ENCODE data around the gene RPL38.

RPL38 gene

GRCh38 chr17:74228306-74228978 lies 25.0 kb downstream of the RPL38 start:
- DNase-seq = no peak

DNA sequence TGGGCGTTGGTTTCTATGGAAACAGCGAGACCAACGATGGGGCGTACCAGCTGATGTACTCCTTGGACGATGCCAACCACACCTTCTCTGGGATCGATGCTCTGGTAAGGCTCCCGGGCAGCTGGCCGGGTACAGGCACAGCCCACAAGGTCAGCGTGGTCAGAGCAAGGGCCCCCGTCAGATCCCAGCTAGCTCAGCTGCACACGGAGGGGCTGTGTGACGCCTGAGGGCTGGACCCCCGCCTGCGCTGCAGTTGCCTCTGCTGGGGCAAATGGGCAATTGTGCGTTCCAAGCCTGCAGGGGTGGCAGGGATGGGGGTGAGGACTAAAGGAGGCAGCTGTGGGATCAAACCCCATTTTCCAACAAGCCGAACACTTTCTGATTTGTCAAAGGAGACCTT lies 27.4 kb downstream of the RPL38 start:
- DNase-seq = no peak

GRCh38 chr17:74231928-74232907 lies 28.7 kb downstream of the RPL38 start:
- no peak for DNase-seq

- no peak for DNase-seq
These were observed 30.5 kb downstream of the RPL38 start for GRCh38 chr17:74233937-74234336.

GRCh38 chr17:74234486-74234885 lies 31.0 kb downstream of the RPL38 start:
- DNase-seq = no peak

GRCh38 chr17:74235040-74235581 lies 31.6 kb downstream of the RPL38 start:
- DNase-seq = no peak

DNA sequence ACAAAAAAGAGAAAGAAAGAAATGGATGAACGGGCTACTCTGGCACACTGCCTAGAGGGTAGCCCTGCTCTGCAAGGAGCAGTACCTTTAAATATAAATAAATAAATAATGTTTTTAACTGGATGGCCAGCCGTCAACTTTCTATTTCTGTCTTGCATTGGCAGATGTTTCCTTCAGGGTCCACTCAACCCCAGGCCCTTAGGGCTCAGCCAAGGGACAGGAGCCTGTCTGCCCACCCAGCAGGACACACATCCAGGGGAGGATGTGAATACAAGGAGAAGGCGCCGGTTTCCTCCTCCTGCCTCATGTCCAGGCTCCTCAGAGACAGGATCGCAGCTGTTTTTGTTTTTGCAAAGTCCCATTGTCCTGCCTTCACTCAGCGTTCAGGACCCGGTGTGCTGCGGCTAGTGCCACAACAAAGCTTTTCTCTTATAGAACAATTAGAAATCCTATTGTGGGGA lies 32.5 kb downstream of the RPL38 start:
- DNase-seq = no peak

- no peak for DNase-seq
These were observed 33.8 kb downstream of the RPL38 start for GRCh38 chr17:74237321-74237720.

- no peak for DNase-seq
These were observed 35.7 kb downstream of the RPL38 start for GRCh38 chr17:74239172-74239571.

- no peak for DNase-seq
These were observed 37.2 kb downstream of the RPL38 start for GRCh38 chr17:74240618-74241205.

DNA sequence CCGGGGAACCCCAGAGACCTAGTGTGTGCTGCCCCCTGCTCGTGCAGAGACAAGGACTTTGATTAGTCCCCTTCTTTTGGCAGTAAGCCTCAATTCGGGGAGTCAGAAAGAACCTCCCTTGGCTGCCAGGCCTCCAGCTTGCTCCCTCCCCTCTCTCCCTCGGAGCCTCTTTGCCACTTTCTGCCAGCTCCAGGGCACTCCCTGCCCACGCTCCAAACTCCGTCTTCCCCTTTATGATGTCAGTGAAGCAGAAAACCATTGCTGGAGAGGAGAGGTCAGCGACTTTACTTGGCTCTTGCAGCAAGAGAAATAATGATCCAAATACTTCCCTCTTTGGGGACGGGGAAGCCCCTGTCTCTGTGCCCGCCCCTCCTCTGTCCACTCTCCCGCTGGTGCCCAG lies 38.0 kb downstream of the RPL38 start:
- DNase-seq = no peak

- DNase-seq = no peak
These were observed 38.4 kb downstream of the RPL38 start for GRCh38 chr17:74241847-74242246.

- no peak for DNase-seq
These were observed 39.7 kb downstream of the RPL38 start for GRCh38 chr17:74243013-74243755.

GRCh38 chr17:74244128-74244527 lies 40.6 kb downstream of the RPL38 start:
- no peak for DNase-seq

DNA sequence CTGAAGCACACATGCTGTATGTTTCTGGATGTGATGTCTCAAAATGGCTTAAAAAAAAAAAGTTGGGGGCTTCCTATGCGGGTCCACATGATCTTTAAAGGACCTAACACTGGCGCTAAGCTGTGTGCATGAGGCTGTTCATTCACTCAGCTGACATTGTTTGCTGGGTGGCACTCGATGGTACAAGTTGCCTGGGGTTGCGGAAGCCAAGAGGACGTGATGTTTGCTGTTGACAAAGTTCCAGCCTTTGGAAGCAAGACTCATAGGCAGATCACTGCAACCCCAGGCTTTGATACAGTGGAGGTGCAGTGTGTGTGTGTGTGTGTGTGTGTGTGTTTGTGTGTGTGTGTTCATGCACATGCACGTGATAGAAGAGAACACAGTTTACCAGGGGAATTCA lies 41.1 kb downstream of the RPL38 start:
- DNase-seq = no peak

GRCh38 chr17:74245145-74245831 lies 41.8 kb downstream of the RPL38 start:
- no peak for DNase-seq

GRCh38 chr17:74245871-74246270 lies 42.4 kb downstream of the RPL38 start:
- DNase-seq = no peak

DNA sequence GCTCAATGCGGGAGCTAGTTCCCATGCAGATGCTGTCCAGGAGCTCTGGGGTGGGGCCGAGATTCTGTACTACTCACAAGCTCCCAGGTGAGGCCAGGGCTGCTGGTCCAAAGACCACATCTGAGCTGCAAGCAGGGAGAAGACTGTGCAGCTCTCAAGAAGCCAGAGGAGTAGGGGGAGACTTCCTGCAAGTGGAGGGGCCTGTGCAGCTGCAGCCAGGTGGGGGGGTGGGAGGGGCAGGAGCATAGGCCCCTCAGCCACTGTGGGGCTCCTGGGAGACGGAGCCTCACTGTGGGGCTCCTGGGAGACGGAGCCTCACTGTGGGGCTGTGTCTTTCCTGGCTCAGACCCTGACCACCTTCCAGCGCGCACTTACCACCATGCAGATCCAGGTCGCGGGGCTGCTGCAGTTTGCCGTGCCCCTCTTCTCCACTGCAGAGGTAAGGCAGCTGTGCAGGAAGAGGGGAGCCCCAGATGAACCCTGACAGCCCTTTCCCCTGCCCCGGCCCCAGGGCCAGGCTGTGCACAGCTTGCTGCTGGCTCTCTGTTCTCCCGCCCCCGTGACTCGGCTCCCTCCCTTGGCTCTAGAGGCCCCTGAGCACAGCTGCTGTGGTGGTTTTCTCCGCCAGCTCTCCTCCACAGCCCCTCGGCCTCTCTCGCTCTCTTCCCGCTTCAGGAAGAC lies 46.3 kb downstream of the RPL38 start:
- DNase-seq = no peak

DNA sequence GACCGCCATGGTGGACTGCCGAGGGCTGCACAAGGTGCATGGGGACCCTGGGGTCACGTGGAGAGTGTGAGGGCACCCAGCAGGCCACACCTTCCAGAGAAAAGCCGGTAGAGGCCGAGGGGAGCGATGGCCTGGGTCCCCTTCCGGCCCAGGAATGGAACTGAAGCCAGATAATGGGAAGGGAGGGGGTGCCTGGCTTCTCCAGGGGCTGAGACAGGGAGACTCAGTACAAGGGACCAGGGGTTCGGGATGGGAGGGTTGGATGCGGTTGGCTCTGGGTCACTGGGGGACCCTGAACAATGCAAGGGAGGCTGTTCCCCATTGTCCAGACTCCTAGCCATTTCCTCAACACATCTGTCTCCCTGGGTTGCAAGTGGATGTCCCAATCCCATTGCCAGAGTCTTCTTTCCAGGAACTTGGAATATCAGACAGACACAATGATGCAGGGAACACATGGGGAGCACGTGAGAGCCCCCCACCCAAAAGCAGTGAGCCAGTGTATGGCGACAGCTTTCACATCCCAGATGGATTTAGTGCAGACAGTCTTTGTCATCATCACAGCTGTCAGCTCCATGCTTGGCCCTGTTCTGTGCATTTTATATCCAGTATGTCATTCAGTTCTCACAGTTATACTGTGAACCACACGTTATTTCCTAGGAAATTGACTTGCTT lies 47.0 kb downstream of the RPL38 start:
- no peak for DNase-seq

DNA sequence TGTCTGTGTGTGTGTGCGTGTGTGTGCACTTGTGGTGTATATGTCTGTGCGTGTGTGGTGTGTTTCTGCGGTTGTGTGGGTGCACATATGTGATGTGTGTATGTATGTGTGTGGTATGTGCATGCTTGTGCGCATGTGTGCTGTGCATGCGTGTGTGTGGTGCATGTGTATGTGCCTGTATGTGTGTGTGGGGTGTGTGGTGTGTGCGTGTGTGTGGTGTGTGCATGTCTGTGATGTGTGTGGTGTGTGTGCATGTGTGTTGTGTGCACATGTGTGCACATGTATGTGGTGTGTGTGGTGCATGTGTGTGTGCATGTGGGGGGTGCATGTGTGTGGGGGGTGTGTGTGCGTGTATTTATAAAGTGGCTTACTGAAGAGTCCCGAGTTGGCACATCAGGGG lies 47.6 kb downstream of the RPL38 start:
- no peak for DNase-seq

DNA sequence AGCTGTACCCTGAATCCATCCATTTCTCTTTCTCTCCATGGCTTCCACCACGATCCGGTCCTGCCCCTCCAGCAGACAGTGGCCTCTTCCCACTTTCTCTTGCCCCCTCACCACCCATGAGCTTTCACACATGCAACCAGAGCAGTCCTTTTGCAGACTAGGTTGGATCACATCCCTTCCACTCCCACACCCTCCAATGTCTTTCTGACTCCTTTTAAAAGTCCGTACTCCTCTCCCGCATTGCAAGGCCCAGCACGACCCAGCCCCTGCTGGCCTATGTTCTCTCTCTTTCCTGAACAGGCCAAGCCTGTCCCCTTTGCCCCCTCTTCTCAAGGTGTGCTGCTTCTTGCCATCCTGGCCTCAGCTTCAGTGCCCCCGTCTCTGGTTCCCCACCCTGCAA lies 48.1 kb downstream of the RPL38 start:
- no peak for DNase-seq
